PC-9 (cell line): ENCODE measurements around the gene NBEAL1.
"Not testable (repeated sequence)": the region's sequence is repeated elsewhere in the genome, so short reads cannot be mapped to it uniquely, and the experiment has no call there.

ENCODE experiments used
- EZH2 ChIP-seq: fragments of 200-600 bp; sonication (generic); IDR thresholded peaks from 2 replicates; pipeline ENCODE4 v1.8.0; 2017; ENCODE audit warnings: antibody characterized with exemption, low read depth
- TF ChIP-seq, protein P1 (sequence below): fragments of 200-600 bp; sonication (generic); conservative IDR thresholded peaks from 2 replicates; pipeline ENCODE4 v1.6.1; 2017; ENCODE audit warnings: mixed run types, antibody characterized with exemption, mild to moderate bottlenecking, moderate library complexity

DNA sequence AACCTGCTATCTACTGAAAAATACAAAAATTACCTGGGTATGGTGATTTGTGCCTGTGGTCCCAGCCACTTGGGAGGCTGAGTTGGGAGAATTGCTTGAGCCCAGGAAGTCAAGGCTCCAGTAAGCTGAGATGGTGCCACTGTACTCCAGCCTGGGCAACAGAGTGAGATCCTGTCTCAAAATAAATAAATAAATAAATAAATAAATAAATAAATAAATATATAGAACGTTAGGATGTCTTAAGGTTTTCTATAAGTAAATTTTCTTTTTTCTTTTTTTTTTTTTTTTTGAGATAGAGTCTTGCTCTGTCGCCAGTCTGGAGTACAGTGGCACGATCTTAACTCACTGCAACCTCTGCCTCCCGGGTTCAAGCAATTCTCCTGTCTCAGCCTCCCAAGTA is 95.8 kb downstream of the NBEAL1 start:
- TF ChIP-seq, protein P1, sequence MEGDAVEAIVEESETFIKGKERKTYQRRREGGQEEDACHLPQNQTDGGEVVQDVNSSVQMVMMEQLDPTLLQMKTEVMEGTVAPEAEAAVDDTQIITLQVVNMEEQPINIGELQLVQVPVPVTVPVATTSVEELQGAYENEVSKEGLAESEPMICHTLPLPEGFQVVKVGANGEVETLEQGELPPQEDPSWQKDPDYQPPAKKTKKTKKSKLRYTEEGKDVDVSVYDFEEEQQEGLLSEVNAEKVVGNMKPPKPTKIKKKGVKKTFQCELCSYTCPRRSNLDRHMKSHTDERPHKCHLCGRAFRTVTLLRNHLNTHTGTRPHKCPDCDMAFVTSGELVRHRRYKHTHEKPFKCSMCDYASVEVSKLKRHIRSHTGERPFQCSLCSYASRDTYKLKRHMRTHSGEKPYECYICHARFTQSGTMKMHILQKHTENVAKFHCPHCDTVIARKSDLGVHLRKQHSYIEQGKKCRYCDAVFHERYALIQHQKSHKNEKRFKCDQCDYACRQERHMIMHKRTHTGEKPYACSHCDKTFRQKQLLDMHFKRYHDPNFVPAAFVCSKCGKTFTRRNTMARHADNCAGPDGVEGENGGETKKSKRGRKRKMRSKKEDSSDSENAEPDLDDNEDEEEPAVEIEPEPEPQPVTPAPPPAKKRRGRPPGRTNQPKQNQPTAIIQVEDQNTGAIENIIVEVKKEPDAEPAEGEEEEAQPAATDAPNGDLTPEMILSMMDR: not testable (repeated sequence)
- TF ChIP-seq EZH2: not testable (repeated sequence)
